Measurements from ENCODE around the gene CHST1.

CHST1 gene

DNA sequence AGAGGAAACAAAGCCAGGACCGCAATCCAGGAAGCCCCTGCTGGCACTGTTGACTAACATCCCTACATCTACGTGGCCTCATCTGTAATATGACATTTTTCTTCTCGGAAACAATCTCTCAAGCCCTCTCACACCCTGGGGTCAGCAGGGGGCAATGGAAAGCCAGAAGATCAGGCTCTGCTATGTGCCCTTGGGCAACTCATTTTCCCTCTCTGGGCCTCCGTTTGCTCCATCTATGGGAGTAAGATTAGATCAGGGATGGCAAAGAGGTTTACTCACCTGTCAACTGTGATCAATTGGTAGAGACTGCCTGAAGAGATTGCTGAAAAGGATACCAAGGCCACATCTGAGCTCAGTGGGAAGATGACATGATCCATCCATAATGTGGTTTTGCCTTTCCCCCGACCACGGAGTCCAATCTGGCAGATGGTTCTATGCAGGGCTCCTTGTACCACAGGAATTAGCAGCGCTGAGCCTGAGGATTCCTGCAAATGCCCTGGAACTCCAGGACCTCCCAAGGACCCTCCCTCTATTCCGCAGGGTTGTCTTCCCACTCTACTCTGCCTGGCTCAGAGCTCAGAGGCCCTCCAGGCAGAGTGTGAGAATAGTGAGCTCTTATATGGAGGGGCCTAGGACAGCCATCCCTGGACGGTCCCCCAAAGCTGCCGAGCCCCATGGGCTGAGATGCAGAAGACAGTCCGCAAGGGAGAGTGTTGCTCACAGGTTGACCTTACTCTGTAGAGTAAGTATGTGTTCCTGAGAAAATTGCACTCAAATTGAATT is 66.1 kb downstream of the CHST1 start:
- TF ChIP-seq, protein P1, sequence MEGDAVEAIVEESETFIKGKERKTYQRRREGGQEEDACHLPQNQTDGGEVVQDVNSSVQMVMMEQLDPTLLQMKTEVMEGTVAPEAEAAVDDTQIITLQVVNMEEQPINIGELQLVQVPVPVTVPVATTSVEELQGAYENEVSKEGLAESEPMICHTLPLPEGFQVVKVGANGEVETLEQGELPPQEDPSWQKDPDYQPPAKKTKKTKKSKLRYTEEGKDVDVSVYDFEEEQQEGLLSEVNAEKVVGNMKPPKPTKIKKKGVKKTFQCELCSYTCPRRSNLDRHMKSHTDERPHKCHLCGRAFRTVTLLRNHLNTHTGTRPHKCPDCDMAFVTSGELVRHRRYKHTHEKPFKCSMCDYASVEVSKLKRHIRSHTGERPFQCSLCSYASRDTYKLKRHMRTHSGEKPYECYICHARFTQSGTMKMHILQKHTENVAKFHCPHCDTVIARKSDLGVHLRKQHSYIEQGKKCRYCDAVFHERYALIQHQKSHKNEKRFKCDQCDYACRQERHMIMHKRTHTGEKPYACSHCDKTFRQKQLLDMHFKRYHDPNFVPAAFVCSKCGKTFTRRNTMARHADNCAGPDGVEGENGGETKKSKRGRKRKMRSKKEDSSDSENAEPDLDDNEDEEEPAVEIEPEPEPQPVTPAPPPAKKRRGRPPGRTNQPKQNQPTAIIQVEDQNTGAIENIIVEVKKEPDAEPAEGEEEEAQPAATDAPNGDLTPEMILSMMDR (IDR thresholded peaks at IDR 0.05; ENCODE audit: low read depth, low read length, missing control alignments), result no peak
- H3K4me3 ChIP-seq (ENCODE audit: low read depth, low read length), result no peak overlapping the region
- no peak for DNase-seq
- in situ Hi-C loops (cut with HindIII; ENCODE audit: low pct_ligation_motif_present, low sequenced_read_pairs), result no loop called here
- peaks cover 3% of the 10 kb centered on the region for H3K27me3 ChIP-seq (replicated peaks)
- H3K27ac ChIP-seq, result no peak overlapping the region
- H3K36me3 ChIP-seq (replicated peaks), result no peaks in the 10 kb centered on the region
